HL-60 (cell line): ENCODE measurements around the gene EHF.

Experiments used
- DNase-seq, 2 experiments: peaks; one replicate each; pipeline ENCODE4 v3.0.0-alpha.2; 2010 to 2020; ENCODE audit warnings: low read depth in 1 of 2, low spot score in 1 of 2
- H3K27ac ChIP-seq: fragments of 250-450 bp; sonication (Bioruptor Pico); replicated peaks from 2 replicates; pipeline ENCODE4 v1.5.1; 2020; ENCODE audit warnings: mild to moderate bottlenecking, moderate library complexity
- H3K27me3 ChIP-seq: fragments of 250-450 bp; sonication (Bioruptor Pico); 2 replicates; pipeline ENCODE4 v1.5.1; 2021; ENCODE audit warnings: mild to moderate bottlenecking, moderate library complexity; ENCODE audit not compliant: insufficient read depth, poor library complexity, severe bottlenecking
- H3K4me3 ChIP-seq: replicated peaks from 2 replicates; pipeline ENCODE4 v1.5.1; 2011; ENCODE audit warnings: mild to moderate bottlenecking, control low read depth, low read length; ENCODE audit not compliant: insufficient read depth
- CTCF ChIP-seq: IDR thresholded peaks from one replicate; pipeline ENCODE4 v1.5.1; 2011; ENCODE audit warnings: low read length, control low read depth, inconsistent platforms; ENCODE audit not compliant: insufficient read depth
- GABPA ChIP-seq: IDR thresholded peaks from 2 replicates; pipeline ENCODE4 v1.6.1; 2012; ENCODE audit warnings: low read depth
- POLR2AphosphoS5 ChIP-seq: IDR thresholded peaks from 2 replicates; pipeline ENCODE4 v1.6.1; 2012; ENCODE audit warnings: low read depth
- REST ChIP-seq: IDR thresholded peaks from 2 replicates; pipeline ENCODE4 v1.6.1; 2012; ENCODE audit warnings: low read depth; ENCODE audit not compliant: insufficient replicate concordance
- SPI1 ChIP-seq: IDR thresholded peaks from 2 replicates; pipeline ENCODE4 v1.6.1; 2012; ENCODE audit warnings: low read depth, mild to moderate bottlenecking, borderline replicate concordance

Gene EHF

GRCh38 chr11:34639545-34639944, 18.7 kb downstream of the EHF start:
- TF ChIP-seq SPI1 (no peak), CTCF (no peak), REST (no peak), GABPA (no peak), POLR2AphosphoS5 (no peak)
- Histone ChIP-seq H3K27ac (no peak overlapping the region), H3K27me3 (no peaks in the 10 kb centered on the region), H3K4me3 (no peak overlapping the region)
- DNase-seq, result no peak

- TF ChIP-seq SPI1 (no peak), POLR2AphosphoS5 (no peak), GABPA (no peak), CTCF (no peak), REST (no peak)
- no peaks in the 10 kb centered on the region for H3K27me3 ChIP-seq
- no peak overlapping the region for H3K27ac ChIP-seq
- DNase-seq, result peak in 1 of 2 experiments; percentile 23
- no peak overlapping the region for H3K4me3 ChIP-seq
Measured at GRCh38 chr11:34640050-34640923, 19.4 kb downstream of the EHF start.

- no peak overlapping the region for H3K27ac ChIP-seq
- no peak overlapping the region for H3K4me3 ChIP-seq
- H3K27me3 ChIP-seq, result no peaks in the 10 kb centered on the region
- no peak for DNase-seq
- TF ChIP-seq SPI1, result no peak
Measured at GRCh38 chr11:34640924-34641275, 20.0 kb downstream of the EHF start.

GRCh38 chr11:34641456-34641855, 20.6 kb downstream of the EHF start:
- no peak for TF ChIP-seq CTCF
- TF ChIP-seq GABPA, result no peak
- TF ChIP-seq SPI1, result no peak
- TF ChIP-seq POLR2AphosphoS5, result no peak
- TF ChIP-seq REST, result no peak
- DNase-seq, result no peak
- Histone ChIP-seq H3K27me3 (no peaks in the 10 kb centered on the region), H3K27ac (no peak overlapping the region), H3K4me3 (no peak overlapping the region)
